ENCODE results near the gene CDK17.

DNA sequence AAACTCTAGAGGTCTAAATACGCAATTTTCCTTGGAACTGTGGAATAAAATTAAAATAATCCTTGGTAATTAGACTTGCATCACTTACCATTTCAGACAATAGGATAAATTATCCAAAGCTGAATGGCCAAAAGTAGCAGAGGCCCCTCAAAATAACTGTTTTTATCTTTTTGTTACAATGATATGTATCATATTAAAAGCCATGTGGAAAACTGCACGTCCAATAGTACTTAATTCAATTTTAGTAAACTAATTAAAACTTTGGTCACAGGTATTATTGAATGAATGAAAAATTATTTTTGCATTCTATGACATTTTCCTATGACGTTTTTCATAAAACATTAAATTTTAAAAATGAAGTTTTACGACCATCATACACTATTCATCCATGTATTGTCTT lies 98.5 kb downstream of the CDK17 start:
- no peak for TF ChIP-seq POLR2A (IDR thresholded peaks at IDR 0.05)
- no peak for TF ChIP-seq CTCF (IDR thresholded peaks at IDR 0.05)
- TF ChIP-seq POLR2AphosphoS5 (IDR thresholded peaks at IDR 0.05), result no peak
- TF ChIP-seq EP300 (IDR thresholded peaks at IDR 0.05), result no peak
